HG03342 (cell line): ENCODE measurements around the gene FMN2.
"Not testable (repeated sequence)": the region's sequence is repeated elsewhere in the genome, so short reads cannot be mapped to it uniquely, and the experiment has no call there.

ENCODE experiments used
- ATAC-seq: cut with Tn5 transposase; IDR thresholded peaks from one replicate; pipeline ENCODE4 v1.9.1; 2021; ENCODE audit warnings: mild to moderate bottlenecking, moderate library complexity; ENCODE audit not compliant: unreplicated experiment

FMN2 gene

GRCh38 chr1:240295811-240296210 is 204.1 kb downstream of the FMN2 start:
- ATAC-seq = peak; percentile 61

GRCh38 chr1:240304466-240304865 is 212.8 kb downstream of the FMN2 start:
- no peak for ATAC-seq

DNA sequence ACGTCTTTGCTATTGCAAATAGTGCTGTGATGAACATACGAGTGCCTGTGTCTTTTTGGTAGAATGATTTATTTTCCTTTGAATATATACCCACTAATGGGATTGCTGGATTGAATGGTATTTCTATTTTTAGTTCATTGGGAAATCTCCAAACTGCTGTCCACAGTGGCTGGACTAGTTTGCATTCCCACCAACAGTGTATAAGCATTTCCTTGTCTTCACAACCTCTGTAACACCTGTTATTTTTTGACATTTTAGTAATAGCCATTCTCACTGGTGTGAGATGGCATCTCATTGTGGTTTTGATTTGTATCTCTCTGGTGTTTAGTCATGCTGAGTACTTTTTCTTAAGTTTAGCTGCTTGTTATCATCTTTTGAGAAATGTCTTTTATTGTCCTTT is 215.0 kb downstream of the FMN2 start:
- no peak for ATAC-seq

GRCh38 chr1:240308096-240308495 is 216.4 kb downstream of the FMN2 start:
- ATAC-seq = no peak

- no peak for ATAC-seq
Measured at GRCh38 chr1:240309769-240310168, 218.1 kb downstream of the FMN2 start.

GRCh38 chr1:240310226-240310925 is 218.7 kb downstream of the FMN2 start:
- ATAC-seq = no peak

DNA sequence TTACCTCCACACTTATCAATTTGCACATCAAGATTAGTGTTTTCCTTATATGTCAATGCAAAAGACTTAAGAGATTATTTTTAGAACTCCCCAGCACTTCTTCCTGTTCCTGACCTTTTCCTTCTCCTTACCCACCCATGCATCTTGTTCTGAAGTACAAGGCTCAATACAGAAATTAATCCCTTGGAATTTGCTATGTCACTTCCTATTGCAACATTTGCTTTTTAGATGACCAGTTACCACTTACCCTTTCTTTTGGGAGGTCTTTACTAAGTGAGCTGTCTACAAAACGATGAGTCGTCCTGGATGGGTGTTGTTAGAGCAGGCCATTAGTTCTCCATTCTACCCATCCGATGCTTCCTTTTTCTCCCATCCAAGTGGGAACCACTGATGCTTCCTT is 221.2 kb downstream of the FMN2 start:
- ATAC-seq = no peak

GRCh38 chr1:240314845-240315801 is 223.4 kb downstream of the FMN2 start:
- ATAC-seq = no peak

DNA sequence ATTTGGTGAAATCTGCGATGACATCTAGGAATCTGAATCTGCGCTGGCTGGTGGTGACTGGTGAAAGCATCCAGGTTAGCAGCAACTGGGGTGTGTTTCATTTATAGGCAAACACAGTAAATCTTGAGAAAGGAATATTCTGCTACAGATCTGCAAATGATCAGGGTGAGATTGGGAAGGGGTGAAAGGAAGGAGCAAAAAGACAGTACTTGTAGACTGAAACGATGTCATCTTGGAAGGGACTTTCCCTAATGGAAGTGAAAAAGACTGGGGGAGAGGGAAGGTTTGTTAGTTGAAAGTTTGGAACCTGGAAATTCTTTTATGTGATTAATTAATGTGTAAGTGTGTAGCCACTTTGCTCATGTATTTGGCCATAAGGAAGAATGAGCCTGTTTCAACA is 228.3 kb downstream of the FMN2 start:
- ATAC-seq = no peak

DNA sequence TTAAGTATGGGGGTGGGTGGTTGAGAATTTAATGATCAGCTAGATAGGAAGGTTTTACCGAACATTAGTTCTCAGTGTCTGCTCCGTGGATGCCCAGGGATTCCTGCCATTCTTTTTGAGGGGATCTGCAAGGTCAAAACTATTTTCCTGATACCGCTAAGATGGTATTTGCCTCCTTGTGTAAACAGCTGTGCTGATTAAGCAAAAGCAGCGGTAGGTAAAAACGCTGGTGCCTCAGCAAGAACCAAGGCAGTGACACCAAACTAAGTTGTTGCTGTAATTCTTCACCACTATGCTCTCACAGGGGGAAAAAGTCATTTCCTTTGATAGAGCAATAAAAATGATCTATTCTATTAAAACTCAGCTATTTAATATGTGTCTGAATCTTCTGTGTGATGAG is 229.0 kb downstream of the FMN2 start:
- ATAC-seq = no peak

- no peak for ATAC-seq
Measured at GRCh38 chr1:240322943-240323342, 231.3 kb downstream of the FMN2 start.

- not testable (repeated sequence) for ATAC-seq
Measured at GRCh38 chr1:240328382-240328781, 236.7 kb downstream of the FMN2 start.

DNA sequence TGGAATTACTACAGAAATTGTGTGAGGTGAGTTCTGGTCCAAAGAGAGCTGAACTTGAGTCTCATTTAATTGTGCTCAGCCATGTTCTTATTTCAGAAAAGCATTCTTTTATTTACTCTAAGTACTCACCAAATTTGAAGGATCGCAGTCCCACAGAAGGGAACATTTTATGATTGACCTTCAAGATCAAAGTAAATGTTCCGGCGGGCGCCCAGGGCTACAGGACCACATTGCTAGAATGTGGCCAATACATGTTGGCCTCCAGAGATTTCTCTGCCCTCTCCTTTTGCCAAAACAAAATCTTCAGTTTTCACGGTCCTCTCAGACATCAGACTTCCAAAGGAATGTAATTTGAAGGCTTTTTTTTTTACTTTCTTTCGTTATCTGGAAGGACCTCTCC is 237.8 kb downstream of the FMN2 start:
- no peak for ATAC-seq

GRCh38 chr1:240332672-240333071 is 241.0 kb downstream of the FMN2 start:
- ATAC-seq = no peak

- ATAC-seq = no peak
Measured at GRCh38 chr1:240337781-240338180, 246.1 kb downstream of the FMN2 start.

- ATAC-seq = no peak
Measured at GRCh38 chr1:240338837-240339236, 247.2 kb downstream of the FMN2 start.

GRCh38 chr1:240341365-240342250 is 249.9 kb downstream of the FMN2 start:
- ATAC-seq = no peak

GRCh38 chr1:240342251-240342625 is 250.6 kb downstream of the FMN2 start:
- ATAC-seq = no peak

DNA sequence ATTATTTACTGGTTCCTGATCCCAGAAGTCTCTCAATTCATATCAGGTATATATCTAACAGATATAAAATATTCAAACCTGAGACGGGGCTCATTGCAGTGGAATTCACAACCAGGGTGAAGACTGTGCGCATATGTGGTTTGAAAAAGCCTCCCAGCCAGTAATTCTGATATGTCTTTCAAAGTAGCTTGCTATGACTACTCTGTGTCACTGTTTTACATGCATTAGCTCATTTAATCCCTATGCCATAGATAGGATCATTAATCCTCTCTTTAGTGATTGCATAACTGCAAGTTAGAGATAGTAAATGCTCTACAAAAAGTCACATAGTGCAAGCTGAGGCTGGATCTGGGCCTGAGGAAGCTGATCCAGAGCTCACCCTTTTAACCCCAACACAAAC is 251.4 kb downstream of the FMN2 start:
- no peak for ATAC-seq

- ATAC-seq = no peak
Measured at GRCh38 chr1:240343966-240344365, 252.3 kb downstream of the FMN2 start.

DNA sequence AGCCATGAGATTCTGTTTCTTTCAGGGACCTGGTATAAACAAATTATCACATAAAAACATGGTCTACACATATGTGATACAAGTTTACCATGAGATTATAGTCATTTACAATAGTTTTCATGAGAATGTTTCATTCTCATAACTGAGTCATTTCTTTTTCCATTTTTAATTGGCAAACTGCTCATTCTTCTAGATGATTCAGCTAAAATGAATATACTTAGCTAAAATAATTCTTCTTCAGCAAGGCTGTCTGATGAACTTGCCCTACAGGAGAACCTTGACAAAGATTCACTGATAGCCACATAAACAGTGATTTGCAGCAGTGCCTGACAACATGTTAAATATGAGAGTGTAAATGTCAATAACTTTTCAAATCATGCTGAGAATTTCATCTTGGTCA is 253.2 kb downstream of the FMN2 start:
- ATAC-seq = no peak
